ENCODE measurements around the gene URM1.

URM1 gene

GRCh38 chr9:128390150-128390812, 19.1 kb downstream of the URM1 start:
- TF ChIP-seq REST (IDR thresholded peaks at IDR 0.05; ENCODE audit: insufficient read depth in 1 of 2, low read depth in 2 of 2, low read length in 2 of 2) (no peak), POLR2AphosphoS5 (IDR thresholded peaks at IDR 0.05; ENCODE audit: low read depth, low read length) (no peak), TAF1 (IDR thresholded peaks at IDR 0.05; ENCODE audit: borderline replicate concordance, insufficient read depth, low read length) (no peak), SIN3A (IDR thresholded peaks at IDR 0.05; ENCODE audit: borderline replicate concordance, insufficient read depth, low read length) (no peak), FOXP2 (optimal IDR thresholded peaks at IDR 0.05; ENCODE audit: borderline replicate concordance, extremely low read depth, extremely low read length, insufficient read depth) (no peak)

DNA sequence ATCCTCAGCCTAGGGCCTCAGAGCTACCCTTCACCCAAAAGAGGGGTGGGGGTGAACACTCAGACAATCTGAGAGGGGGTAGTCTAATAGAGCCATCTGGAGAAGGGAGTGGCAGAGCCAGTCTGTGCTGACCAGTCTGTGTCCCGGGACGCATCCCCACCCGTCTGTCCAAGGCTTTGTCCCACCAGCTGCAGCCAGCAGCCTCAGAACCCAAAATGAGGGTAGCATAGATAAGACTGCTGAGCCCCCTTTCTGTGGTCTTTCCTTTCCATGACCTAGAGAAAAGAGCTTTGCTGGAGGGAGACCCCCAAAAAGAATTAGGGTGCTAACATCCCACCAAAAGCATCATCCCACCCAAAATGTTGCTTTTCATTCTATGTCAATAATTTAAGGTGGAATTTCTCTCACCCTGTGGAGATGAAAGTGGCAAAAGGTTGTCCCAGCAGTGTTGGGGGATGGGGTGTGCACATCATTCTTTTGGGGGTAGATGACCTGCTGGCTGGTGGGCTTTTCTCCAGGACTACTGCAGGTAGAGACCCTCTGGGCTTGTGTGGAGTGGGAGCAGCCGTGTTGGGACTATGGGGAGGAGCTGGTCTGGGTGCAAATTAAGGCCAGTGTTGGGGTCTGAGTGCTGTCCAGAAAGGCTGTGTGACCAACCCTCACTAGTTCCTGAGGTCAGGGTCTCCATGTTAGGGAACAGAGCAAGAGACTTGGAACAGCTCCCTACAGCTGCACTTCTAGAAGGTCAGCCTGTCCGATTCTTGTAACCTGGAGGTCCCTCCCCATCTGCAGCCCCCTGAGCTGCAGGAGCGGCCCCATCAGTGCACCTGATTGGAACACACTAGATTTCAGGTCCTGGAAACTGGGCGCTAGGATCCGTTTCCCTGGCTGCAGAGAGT, 19.9 kb downstream of the URM1 start:
- no peak for TF ChIP-seq FOXP2 (optimal IDR thresholded peaks at IDR 0.05; ENCODE audit: borderline replicate concordance, extremely low read depth, extremely low read length, insufficient read depth)
- no peak for TF ChIP-seq REST (IDR thresholded peaks at IDR 0.05; ENCODE audit: insufficient read depth in 1 of 2, low read depth in 2 of 2, low read length in 2 of 2)
- TF ChIP-seq TAF1 (IDR thresholded peaks at IDR 0.05; ENCODE audit: borderline replicate concordance, insufficient read depth, low read length): no peak
- TF ChIP-seq SIN3A (IDR thresholded peaks at IDR 0.05; ENCODE audit: borderline replicate concordance, insufficient read depth, low read length): no peak
- TF ChIP-seq POLR2AphosphoS5 (IDR thresholded peaks at IDR 0.05; ENCODE audit: low read depth, low read length): no peak

GRCh38 chr9:128391956-128392301, 20.8 kb downstream of the URM1 start:
- TF ChIP-seq POLR2AphosphoS5 (IDR thresholded peaks at IDR 0.05; ENCODE audit: low read depth, low read length): no peak
- no peak for TF ChIP-seq REST (IDR thresholded peaks at IDR 0.05; ENCODE audit: insufficient read depth in 1 of 2, low read depth in 2 of 2, low read length in 2 of 2)
- no peak for TF ChIP-seq SIN3A (IDR thresholded peaks at IDR 0.05; ENCODE audit: borderline replicate concordance, insufficient read depth, low read length)
- TF ChIP-seq TAF1 (IDR thresholded peaks at IDR 0.05; ENCODE audit: borderline replicate concordance, insufficient read depth, low read length): no peak
- TF ChIP-seq FOXP2 (optimal IDR thresholded peaks at IDR 0.05; ENCODE audit: borderline replicate concordance, extremely low read depth, extremely low read length, insufficient read depth): no peak

DNA sequence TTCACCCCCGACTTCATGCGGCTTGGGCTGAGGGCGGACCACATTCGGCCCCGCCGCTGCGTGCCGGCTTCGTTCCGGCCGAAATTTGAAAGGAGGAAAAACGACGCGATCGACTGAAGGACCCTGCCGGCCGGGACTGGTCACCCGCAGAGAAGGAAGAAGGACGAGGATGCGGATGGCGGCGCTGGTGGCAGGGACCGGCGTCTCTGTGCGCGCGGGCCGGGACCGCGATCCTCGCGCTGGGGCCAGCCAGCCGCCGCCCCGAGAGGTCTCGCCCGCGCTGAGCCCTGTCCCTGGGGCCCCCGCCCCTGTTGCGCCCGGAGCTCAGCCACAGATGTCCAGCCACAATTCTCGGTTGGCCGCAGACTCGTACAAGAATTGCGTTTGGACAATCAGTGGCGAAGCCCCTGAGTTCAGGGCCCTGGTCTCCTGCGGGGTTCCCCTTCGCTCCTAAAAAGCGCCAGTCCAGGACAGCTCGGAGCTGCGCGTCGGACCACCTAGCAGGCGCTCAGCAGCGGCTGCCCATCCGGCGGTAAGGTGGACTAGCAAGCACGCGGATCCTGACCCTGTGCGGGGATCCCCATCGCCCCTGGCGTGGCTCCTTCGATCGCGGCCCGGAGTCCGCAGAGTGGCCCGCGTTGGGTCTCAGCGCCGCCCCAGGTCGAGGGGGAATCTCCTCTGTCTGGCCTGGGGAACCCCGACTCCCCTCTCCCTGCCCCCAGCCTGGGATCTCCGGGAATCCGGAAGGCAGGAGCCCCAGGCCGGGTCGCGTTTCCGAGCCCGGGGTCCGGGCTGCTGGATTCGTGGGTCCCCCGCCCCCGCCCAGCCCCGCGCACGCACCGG, 21.3 kb downstream of the URM1 start:
- TF ChIP-seq FOXP2 (optimal IDR thresholded peaks at IDR 0.05; ENCODE audit: borderline replicate concordance, extremely low read depth, extremely low read length, insufficient read depth) (no peak), SIN3A (IDR thresholded peaks at IDR 0.05; ENCODE audit: borderline replicate concordance, insufficient read depth, low read length) (no peak), POLR2AphosphoS5 (IDR thresholded peaks at IDR 0.05; ENCODE audit: low read depth, low read length) (no peak)

- TF ChIP-seq TAF1 (IDR thresholded peaks at IDR 0.05; ENCODE audit: borderline replicate concordance, insufficient read depth, low read length): no peak
Observed at GRCh38 chr9:128393145-128393775, 22.1 kb downstream of the URM1 start.

Measured in PFSK-1 (cell line).